IPS-20b (cell line): ENCODE measurements around the gene GPR137C.

Experiments used
- H3K27ac ChIP-seq: one replicate; pipeline ENCODE4 v1.5.1; 2013; ENCODE audit warnings: low read length
- H3K27me3 ChIP-seq: 2 replicates; pipeline ENCODE4 v1.6.1; 2013; ENCODE audit warnings: mild to moderate bottlenecking, low read length, inconsistent platforms; ENCODE audit not compliant: insufficient read depth
- H3K36me3 ChIP-seq: 2 replicates; pipeline ENCODE4 v1.6.1; 2013; ENCODE audit warnings: low read depth, mild to moderate bottlenecking, inconsistent platforms, low read length, moderate library complexity; ENCODE audit not compliant: insufficient read depth
- H3K4me1 ChIP-seq: 2 replicates; pipeline ENCODE4 v1.6.1; 2013; ENCODE audit warnings: mild to moderate bottlenecking, control low read depth, inconsistent platforms, low read length, moderate library complexity; ENCODE audit not compliant: insufficient read depth
- H3K4me3 ChIP-seq: 2 replicates; pipeline ENCODE4 v1.5.1; 2013; ENCODE audit warnings: mild to moderate bottlenecking, low read length, inconsistent platforms
- H3K9ac ChIP-seq: 2 replicates; pipeline ENCODE4 v1.6.1; 2013; ENCODE audit warnings: low read depth, mild to moderate bottlenecking, inconsistent platforms, low read length, moderate library complexity
- H3K9me3 ChIP-seq: 2 replicates; pipeline ENCODE4 v1.6.1; 2013; ENCODE audit warnings: mild to moderate bottlenecking, low read depth, low read length, inconsistent platforms; ENCODE audit not compliant: insufficient read depth

Gene GPR137C

GRCh38 chr14:52618602-52619001, 66.0 kb downstream of the GPR137C start:
- no peaks in the 10 kb centered on the region for H3K27me3 ChIP-seq
- no peaks in the 10 kb centered on the region for H3K9me3 ChIP-seq
- no peak overlapping the region for H3K4me3 ChIP-seq
- H3K27ac ChIP-seq, result no peak overlapping the region
- H3K4me1 ChIP-seq, result no peaks in the 10 kb centered on the region
- no peak overlapping the region for H3K9ac ChIP-seq
- no peaks in the 10 kb centered on the region for H3K36me3 ChIP-seq

- no peaks in the 10 kb centered on the region for H3K4me1 ChIP-seq
- H3K27ac ChIP-seq, result no peak overlapping the region
- H3K4me3 ChIP-seq, result no peak overlapping the region
- no peaks in the 10 kb centered on the region for H3K27me3 ChIP-seq
- H3K9ac ChIP-seq, result no peak overlapping the region
- no peaks in the 10 kb centered on the region for H3K36me3 ChIP-seq
- H3K9me3 ChIP-seq, result no peaks in the 10 kb centered on the region
Observed at GRCh38 chr14:52619687-52620086, 67.1 kb downstream of the GPR137C start.

GRCh38 chr14:52640137-52640536, 87.5 kb downstream of the GPR137C start:
- H3K27ac ChIP-seq, result no peak overlapping the region
- H3K36me3 ChIP-seq, result peaks cover 8% of the 10 kb centered on the region; the same call in 1 of the 2 replicates
- no peak overlapping the region for H3K9ac ChIP-seq
- no peaks in the 10 kb centered on the region for H3K9me3 ChIP-seq
- no peaks in the 10 kb centered on the region for H3K4me1 ChIP-seq
- H3K27me3 ChIP-seq, result no peaks in the 10 kb centered on the region
- H3K4me3 ChIP-seq, result no peak overlapping the region

GRCh38 chr14:52641745-52642144, 89.1 kb downstream of the GPR137C start:
- no peak overlapping the region for H3K27ac ChIP-seq
- no peak overlapping the region for H3K4me3 ChIP-seq
- H3K27me3 ChIP-seq, result no peaks in the 10 kb centered on the region
- no peaks in the 10 kb centered on the region for H3K9me3 ChIP-seq
- H3K4me1 ChIP-seq, result no peaks in the 10 kb centered on the region
- no peak overlapping the region for H3K9ac ChIP-seq
- peaks cover 17% of the 10 kb centered on the region; the same call in 1 of the 2 replicates for H3K36me3 ChIP-seq

- Histone ChIP-seq H3K36me3 (peaks cover 44% of the 10 kb centered on the region), H3K27ac (no peak overlapping the region), H3K4me3 (no peak overlapping the region), H3K4me1 (no peaks in the 10 kb centered on the region), H3K9ac (no peak overlapping the region), H3K9me3 (no peaks in the 10 kb centered on the region), H3K27me3 (no peaks in the 10 kb centered on the region)
Observed at GRCh38 chr14:52649511-52649910, 96.9 kb downstream of the GPR137C start.

GRCh38 chr14:52650774-52651173, 98.1 kb downstream of the GPR137C start:
- Histone ChIP-seq H3K4me3 (no peak overlapping the region), H3K9ac (no peak overlapping the region), H3K4me1 (no peaks in the 10 kb centered on the region), H3K27me3 (no peaks in the 10 kb centered on the region), H3K9me3 (no peaks in the 10 kb centered on the region), H3K27ac (no peak overlapping the region), H3K36me3 (peaks cover 40% of the 10 kb centered on the region)

DNA sequence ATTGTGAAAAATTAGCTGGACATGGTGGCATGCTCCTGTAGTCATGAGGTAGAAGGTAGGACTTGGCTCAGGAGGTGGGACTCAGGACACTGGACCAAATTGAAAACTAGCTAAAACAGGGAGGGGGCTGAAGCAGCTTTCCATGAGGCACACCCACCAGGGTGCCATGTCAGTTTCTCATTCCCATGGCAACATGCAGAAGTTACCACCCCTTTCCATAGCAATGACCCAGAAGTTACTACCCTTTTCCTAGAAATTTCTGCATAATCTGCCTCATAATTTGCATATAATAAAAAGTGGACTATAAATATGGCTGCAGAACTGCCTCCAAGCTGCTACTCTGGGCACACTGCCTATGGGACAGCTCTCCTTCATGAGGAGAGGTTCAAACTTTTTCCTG, 104.3 kb downstream of the GPR137C start:
- H3K27ac ChIP-seq, result no peak overlapping the region
- H3K4me3 ChIP-seq, result no peak overlapping the region
- no peaks in the 10 kb centered on the region for H3K9me3 ChIP-seq
- no peaks in the 10 kb centered on the region for H3K4me1 ChIP-seq
- H3K9ac ChIP-seq, result no peak overlapping the region
- H3K27me3 ChIP-seq, result no peaks in the 10 kb centered on the region
- peaks cover 23% of the 10 kb centered on the region for H3K36me3 ChIP-seq

DNA sequence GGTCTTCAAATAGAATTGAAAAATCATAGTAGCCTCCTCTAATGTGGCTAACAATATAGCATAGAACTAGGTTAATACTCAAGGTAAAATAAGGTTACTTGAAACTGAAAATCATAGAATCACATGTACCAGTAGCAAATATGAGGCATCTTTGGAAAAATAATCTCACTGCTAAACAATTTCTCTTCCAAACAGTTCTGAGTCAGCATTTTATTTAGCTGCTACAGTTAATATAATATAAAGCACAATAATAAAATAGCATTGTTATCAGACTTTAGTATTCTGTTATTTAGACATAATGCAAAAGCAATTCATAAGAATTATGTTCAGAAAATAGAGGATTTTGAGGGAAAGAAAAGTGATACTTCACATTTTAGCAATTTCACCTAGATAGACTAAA, 107.7 kb downstream of the GPR137C start:
- Histone ChIP-seq H3K4me1 (no peaks in the 10 kb centered on the region; the same call in 1 of the 2 replicates), H3K4me3 (no peak overlapping the region), H3K27me3 (no peaks in the 10 kb centered on the region), H3K27ac (no peak overlapping the region), H3K9ac (no peak overlapping the region), H3K9me3 (no peaks in the 10 kb centered on the region), H3K36me3 (peaks cover 9% of the 10 kb centered on the region; the same call in 1 of the 2 replicates)

DNA sequence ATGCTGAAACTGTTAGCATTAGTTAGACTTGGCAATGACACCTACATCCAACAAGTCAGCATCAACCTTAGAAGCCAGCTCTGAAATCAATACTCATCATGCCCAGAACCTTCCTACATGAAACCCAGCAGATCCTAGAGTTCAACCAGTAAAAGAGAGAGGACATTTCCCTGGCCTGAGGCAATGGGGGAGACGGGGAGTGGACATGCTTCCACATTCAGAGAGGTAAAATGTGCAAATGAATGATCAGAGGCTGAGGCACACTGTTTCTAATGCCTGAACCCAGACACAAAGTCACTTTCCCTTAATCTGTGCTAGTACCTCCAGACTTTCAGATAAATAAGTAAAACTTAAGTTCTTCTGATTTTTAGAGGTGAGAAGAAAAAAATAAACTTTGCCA, 108.2 kb downstream of the GPR137C start:
- Histone ChIP-seq H3K4me1 (no peaks in the 10 kb centered on the region; the same call in 1 of the 2 replicates), H3K27me3 (no peaks in the 10 kb centered on the region), H3K4me3 (no peak overlapping the region), H3K9me3 (no peaks in the 10 kb centered on the region), H3K36me3 (peaks cover 9% of the 10 kb centered on the region; the same call in 1 of the 2 replicates), H3K9ac (no peak overlapping the region), H3K27ac (no peak overlapping the region)

GRCh38 chr14:52661314-52661713, 108.7 kb downstream of the GPR137C start:
- Histone ChIP-seq H3K36me3 (peaks cover 9% of the 10 kb centered on the region; the same call in 1 of the 2 replicates), H3K27me3 (no peaks in the 10 kb centered on the region), H3K27ac (no peak overlapping the region), H3K4me3 (no peak overlapping the region), H3K9me3 (no peaks in the 10 kb centered on the region), H3K9ac (no peak overlapping the region), H3K4me1 (no peaks in the 10 kb centered on the region; the same call in 1 of the 2 replicates)

DNA sequence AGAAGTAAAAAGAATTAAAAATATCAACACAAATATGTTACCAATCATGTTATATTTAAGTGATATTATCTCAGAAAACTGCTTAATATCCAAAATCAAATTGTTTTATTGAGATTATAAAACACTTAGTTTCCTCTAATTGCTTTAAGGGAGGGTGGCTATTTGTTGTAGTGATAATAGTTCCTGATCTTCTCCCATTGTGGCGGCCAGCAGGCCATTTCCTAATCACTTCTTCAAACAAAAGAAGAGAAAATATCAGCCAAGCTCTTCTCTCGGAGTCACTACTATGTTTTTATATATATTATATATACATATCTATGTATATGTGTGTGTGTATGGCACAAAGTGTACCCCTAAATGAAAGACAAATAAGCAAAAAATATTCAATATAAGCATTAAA, 111.2 kb downstream of the GPR137C start:
- Histone ChIP-seq H3K27me3 (no peaks in the 10 kb centered on the region), H3K9ac (no peak overlapping the region), H3K27ac (no peak overlapping the region), H3K36me3 (no peaks in the 10 kb centered on the region), H3K4me1 (no peaks in the 10 kb centered on the region; the same call in 1 of the 2 replicates), H3K4me3 (no peak overlapping the region), H3K9me3 (no peaks in the 10 kb centered on the region)

- Histone ChIP-seq H3K9me3 (no peaks in the 10 kb centered on the region), H3K4me1 (no peaks in the 10 kb centered on the region), H3K9ac (no peak overlapping the region), H3K4me3 (no peak overlapping the region), H3K27ac (no peak overlapping the region), H3K36me3 (peaks cover 11% of the 10 kb centered on the region; the same call in 1 of the 2 replicates), H3K27me3 (no peaks in the 10 kb centered on the region)
Observed at GRCh38 chr14:52678591-52678990, 126.0 kb downstream of the GPR137C start.
